ENCODE measurements around the gene MTAP. TPM values are rescaled to one million over a fixed set of nuclear protein-coding genes. Genes with fewer than 3 reads are reported as not detected.

Gene MTAP
- total and polyA plus RNA-seq, 4 donors = 8.6 to 17.7 (median 12.6) TPM

DNA sequence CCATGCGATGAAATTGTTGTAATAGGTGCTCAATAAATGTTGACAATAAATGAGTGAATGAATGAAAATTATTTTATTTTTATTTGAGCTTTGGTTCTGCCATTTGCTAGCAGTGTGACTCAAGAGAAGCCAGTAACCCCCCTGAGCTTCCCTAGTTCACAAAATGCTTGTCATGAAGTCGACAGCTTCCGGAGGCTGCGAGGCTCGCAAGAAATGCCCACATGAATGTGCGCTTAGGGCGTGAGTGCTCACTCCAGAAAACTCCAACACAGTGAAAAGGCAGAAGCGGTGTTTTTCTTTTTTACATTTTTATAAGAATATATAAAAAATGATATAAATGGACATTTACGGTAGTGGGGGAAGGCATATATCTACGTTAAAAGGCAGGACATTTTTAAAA lies 165.3 kb downstream of the MTAP start (continued):
- TF ChIP-seq HNF4A (conservative IDR thresholded peaks at IDR 0.05) (no peak), SP1 (IDR thresholded peaks at IDR 0.05) (no peak)

DNA sequence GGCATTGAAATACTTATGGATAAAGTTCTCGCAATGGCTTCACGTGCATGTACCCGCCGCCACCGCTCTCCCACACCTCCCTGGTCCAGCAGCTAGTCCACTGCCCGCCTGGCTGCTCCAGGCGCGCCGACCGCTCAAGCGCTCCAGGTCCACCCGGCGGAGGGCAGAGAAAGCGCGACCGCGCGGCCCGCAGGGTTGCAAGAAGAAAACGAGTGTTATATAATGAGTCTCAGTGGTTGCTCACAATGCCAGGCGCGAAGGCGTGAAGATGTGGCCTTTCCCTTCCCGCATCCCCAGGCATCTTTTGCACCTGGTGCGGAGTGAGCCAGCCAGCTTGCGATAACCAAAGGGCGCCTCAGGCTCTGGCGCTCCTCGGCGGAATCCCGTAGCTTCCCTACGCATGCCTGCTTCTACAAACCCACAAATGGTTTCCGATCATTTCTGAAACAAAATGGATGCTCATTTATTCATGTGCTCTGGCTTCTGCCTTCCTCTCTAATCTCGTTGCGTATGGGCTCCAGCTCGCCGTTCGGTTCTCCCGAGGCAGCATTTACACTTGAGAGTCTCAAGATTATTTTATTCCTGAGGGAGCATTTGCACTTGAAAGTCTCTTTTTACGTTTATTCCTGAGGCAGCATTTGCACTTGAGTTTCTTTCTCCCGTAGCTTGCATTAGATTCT lies 166.0 kb downstream of the MTAP start:
- Histone ChIP-seq H3K27ac (ENCODE audit: low read depth in 1 of 2, low read length in 2 of 2) (no peak overlapping the region), H3K9ac (ENCODE audit: low read depth in 1 of 2, low read length in 2 of 2) (no peak overlapping the region), H3K4me3 (ENCODE audit: low read depth in 1 of 3, low read length in 3 of 3) (no peak overlapping the region), H3K36me3 (ENCODE audit: control insufficient read depth in 4 of 4, insufficient read depth in 3 of 4, low read depth in 1 of 4, low read length in 3 of 4) (no peaks in the 10 kb centered on the region), H3K4me1 (ENCODE audit: control insufficient read depth in 4 of 4, insufficient read depth in 4 of 4, low read length in 3 of 4) (peaks cover 11 to 19% (median 12%) of the 10 kb centered on the region in 4 donors), H3K9me3 (ENCODE audit: control insufficient read depth in 4 of 4, low read length in 3 of 4) (peaks cover 0 to 18% (median 1%) of the 10 kb centered on the region in 4 donors), H3K27me3 (ENCODE audit: control insufficient read depth in 4 of 4, insufficient read depth in 4 of 4, low read length in 3 of 4) (peaks cover 3 to 39% (median 22%) of the 10 kb centered on the region in 4 donors)
- no peak for TF ChIP-seq JUND (IDR thresholded peaks at IDR 0.05)
- no peak for TF ChIP-seq YY1 (IDR thresholded peaks at IDR 0.05)
- TF ChIP-seq CTCF (IDR thresholded peaks at IDR 0.05; ENCODE audit: low read depth, low read length, missing input control) = no peak
- TF ChIP-seq FOXA2 (IDR thresholded peaks at IDR 0.05) = no peak
- no peak for TF ChIP-seq FOXA1 (IDR thresholded peaks at IDR 0.05)
- DNase-seq (ENCODE audit: low spot score) = no peak
- 11% methylated on average over 41 of the region's 41 CpGs for WGBS

- TF ChIP-seq HNF4G (IDR thresholded peaks at IDR 0.05) = no peak
- TF ChIP-seq CTCF (IDR thresholded peaks at IDR 0.05; ENCODE audit: low read depth, low read length, missing input control) = no peak
- TF ChIP-seq TAF1 (conservative IDR thresholded peaks at IDR 0.05) = no peak
- no peak for TF ChIP-seq ATF3 (IDR thresholded peaks at IDR 0.05)
- TF ChIP-seq, protein P1, sequence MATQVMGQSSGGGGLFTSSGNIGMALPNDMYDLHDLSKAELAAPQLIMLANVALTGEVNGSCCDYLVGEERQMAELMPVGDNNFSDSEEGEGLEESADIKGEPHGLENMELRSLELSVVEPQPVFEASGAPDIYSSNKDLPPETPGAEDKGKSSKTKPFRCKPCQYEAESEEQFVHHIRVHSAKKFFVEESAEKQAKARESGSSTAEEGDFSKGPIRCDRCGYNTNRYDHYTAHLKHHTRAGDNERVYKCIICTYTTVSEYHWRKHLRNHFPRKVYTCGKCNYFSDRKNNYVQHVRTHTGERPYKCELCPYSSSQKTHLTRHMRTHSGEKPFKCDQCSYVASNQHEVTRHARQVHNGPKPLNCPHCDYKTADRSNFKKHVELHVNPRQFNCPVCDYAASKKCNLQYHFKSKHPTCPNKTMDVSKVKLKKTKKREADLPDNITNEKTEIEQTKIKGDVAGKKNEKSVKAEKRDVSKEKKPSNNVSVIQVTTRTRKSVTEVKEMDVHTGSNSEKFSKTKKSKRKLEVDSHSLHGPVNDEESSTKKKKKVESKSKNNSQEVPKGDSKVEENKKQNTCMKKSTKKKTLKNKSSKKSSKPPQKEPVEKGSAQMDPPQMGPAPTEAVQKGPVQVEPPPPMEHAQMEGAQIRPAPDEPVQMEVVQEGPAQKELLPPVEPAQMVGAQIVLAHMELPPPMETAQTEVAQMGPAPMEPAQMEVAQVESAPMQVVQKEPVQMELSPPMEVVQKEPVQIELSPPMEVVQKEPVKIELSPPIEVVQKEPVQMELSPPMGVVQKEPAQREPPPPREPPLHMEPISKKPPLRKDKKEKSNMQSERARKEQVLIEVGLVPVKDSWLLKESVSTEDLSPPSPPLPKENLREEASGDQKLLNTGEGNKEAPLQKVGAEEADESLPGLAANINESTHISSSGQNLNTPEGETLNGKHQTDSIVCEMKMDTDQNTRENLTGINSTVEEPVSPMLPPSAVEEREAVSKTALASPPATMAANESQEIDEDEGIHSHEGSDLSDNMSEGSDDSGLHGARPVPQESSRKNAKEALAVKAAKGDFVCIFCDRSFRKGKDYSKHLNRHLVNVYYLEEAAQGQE (IDR thresholded peaks at IDR 0.05) = no peak
- no peak for TF ChIP-seq RAD21 (IDR thresholded peaks at IDR 0.05)
- no peak for TF ChIP-seq FOXA1 (IDR thresholded peaks at IDR 0.05)
- no peak for TF ChIP-seq FOXA2 (IDR thresholded peaks at IDR 0.05)
- TF ChIP-seq, protein P2, sequence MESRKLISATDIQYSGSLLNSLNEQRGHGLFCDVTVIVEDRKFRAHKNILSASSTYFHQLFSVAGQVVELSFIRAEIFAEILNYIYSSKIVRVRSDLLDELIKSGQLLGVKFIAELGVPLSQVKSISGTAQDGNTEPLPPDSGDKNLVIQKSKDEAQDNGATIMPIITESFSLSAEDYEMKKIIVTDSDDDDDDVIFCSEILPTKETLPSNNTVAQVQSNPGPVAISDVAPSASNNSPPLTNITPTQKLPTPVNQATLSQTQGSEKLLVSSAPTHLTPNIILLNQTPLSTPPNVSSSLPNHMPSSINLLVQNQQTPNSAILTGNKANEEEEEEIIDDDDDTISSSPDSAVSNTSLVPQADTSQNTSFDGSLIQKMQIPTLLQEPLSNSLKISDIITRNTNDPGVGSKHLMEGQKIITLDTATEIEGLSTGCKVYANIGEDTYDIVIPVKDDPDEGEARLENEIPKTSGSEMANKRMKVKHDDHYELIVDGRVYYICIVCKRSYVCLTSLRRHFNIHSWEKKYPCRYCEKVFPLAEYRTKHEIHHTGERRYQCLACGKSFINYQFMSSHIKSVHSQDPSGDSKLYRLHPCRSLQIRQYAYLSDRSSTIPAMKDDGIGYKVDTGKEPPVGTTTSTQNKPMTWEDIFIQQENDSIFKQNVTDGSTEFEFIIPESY (IDR thresholded peaks at IDR 0.05) = no peak
- TF ChIP-seq NR2F2 (IDR thresholded peaks at IDR 0.05) = no peak
- 8% methylated on average over 28 of the region's 28 CpGs for WGBS
These were observed 166.8 kb downstream of the MTAP start for GRCh38 chr9:21969011-21969940.

More at GRCh38 chr9:21969011-21969940, 166.8 kb downstream of the MTAP start:
- no peaks in the 10 kb centered on the region for H3K36me3 ChIP-seq (ENCODE audit: control insufficient read depth in 4 of 4, insufficient read depth in 3 of 4, low read depth in 1 of 4, low read length in 3 of 4)
- no peak overlapping the region for H3K4me3 ChIP-seq (ENCODE audit: low read depth in 1 of 3, low read length in 3 of 3)
- DNase-seq (ENCODE audit: low spot score) = no peak
- peaks cover 11 to 20% (median 13%) of the 10 kb centered on the region in 4 donors for H3K4me1 ChIP-seq (ENCODE audit: control insufficient read depth in 4 of 4, insufficient read depth in 4 of 4, low read length in 3 of 4)
- peaks cover 0 to 18% (median 1%) of the 10 kb centered on the region in 4 donors for H3K9me3 ChIP-seq (ENCODE audit: control insufficient read depth in 4 of 4, low read length in 3 of 4)
- H3K9ac ChIP-seq (ENCODE audit: low read depth in 1 of 2, low read length in 2 of 2) = no peak overlapping the region
- H3K27me3 ChIP-seq (ENCODE audit: control insufficient read depth in 4 of 4, insufficient read depth in 4 of 4, low read length in 3 of 4) = peaks cover 3 to 42% (median 24%) of the 10 kb centered on the region in 4 donors
- no peak overlapping the region for H3K27ac ChIP-seq (ENCODE audit: low read depth in 1 of 2, low read length in 2 of 2)
